SK-N-SH treated with all-trans-retinoic acid at 6 μM for 48 hours (cell line): ENCODE data around the gene VMP1.
A peak's percentile ranks its signal among the peaks of the same experiment; 100 is the strongest.

ENCODE experiments used
- ARNTL ChIP-seq: fragments of 450-650 bp; formaldehyde crosslinking; IDR thresholded peaks from 2 replicates; pipeline ENCODE4 v1.5.0; 2020; ENCODE audit warnings: low read depth, mild to moderate bottlenecking, moderate library complexity, borderline replicate concordance
- BACH2 ChIP-seq: fragments of 250-450 bp; sonication (Bioruptor Pico); IDR thresholded peaks from 2 replicates; pipeline ENCODE4 v1.9.0; 2021; ENCODE audit warnings: mild to moderate bottlenecking, borderline replicate concordance
- CREB5 ChIP-seq: fragments of 250-450 bp; sonication (Bioruptor Pico); IDR thresholded peaks from 2 replicates; pipeline ENCODE4 v1.5.1; 2020; ENCODE audit warnings: low read depth, mild to moderate bottlenecking, moderate library complexity
- OSR1 ChIP-seq: fragments of 250-450 bp; sonication (Bioruptor Pico); IDR thresholded peaks from 2 replicates; pipeline ENCODE4 v1.8.0; 2022; ENCODE audit warnings: moderate library complexity, mild to moderate bottlenecking, inconsistent platforms
- PATZ1 ChIP-seq: fragments of 250-450 bp; sonication (Bioruptor Pico); IDR thresholded peaks from 2 replicates; pipeline ENCODE4 v1.8.0; 2020; ENCODE audit warnings: mild to moderate bottlenecking, moderate library complexity, borderline replicate concordance
- PPARA ChIP-seq: fragments of 250-450 bp; sonication (Bioruptor Pico); IDR thresholded peaks from 2 replicates; pipeline ENCODE4 v1.5.0; 2020; ENCODE audit warnings: mild to moderate bottlenecking, borderline replicate concordance
- RARB ChIP-seq: fragments of 250-450 bp; sonication (Bioruptor Pico); IDR thresholded peaks from 2 replicates; pipeline ENCODE4 v1.8.0; 2021; ENCODE audit warnings: mild to moderate bottlenecking, moderate library complexity
- SNAI2 ChIP-seq: fragments of 250-450 bp; sonication (Bioruptor Pico); IDR thresholded peaks from 2 replicates; pipeline ENCODE4 v1.5.0; 2020; ENCODE audit warnings: mild to moderate bottlenecking, moderate library complexity
- ZNF70 ChIP-seq: fragments of 450-650 bp; formaldehyde crosslinking; IDR thresholded peaks from 2 replicates; pipeline ENCODE4 v1.5.0; 2020; ENCODE audit warnings: mild to moderate bottlenecking, moderate library complexity
- ZNF8 ChIP-seq: fragments of 450-650 bp; formaldehyde crosslinking; IDR thresholded peaks from 2 replicates; pipeline ENCODE4 v1.5.0; 2020; ENCODE audit warnings: mild to moderate bottlenecking, moderate library complexity

GRCh38 chr17:59804901-59805465, 97.5 kb downstream of the VMP1 start:
- TF ChIP-seq PATZ1 (CRISPR knock-in tag) (no peak), RARB (CRISPR knock-in tag) (no peak; the same call in 1 of the 2 replicates), BACH2 (CRISPR knock-in tag) (no peak), ARNTL (CRISPR knock-in tag) (no peak), ZNF70 (CRISPR knock-in tag) (peak; percentile 84), CREB5 (CRISPR knock-in tag) (no peak), OSR1 (CRISPR knock-in tag) (no peak), ZNF8 (no peak), PPARA (CRISPR knock-in tag) (no peak), SNAI2 (CRISPR knock-in tag) (peak; percentile 83; the same call in 1 of the 2 replicates)
